GM18858 (cell line): ENCODE data around the gene RPS23.
"Not testable (repeated sequence)": the region's sequence is repeated elsewhere in the genome, so short reads cannot be mapped to it uniquely, and the experiment has no call there.

Experiments used
- ATAC-seq: cut with Tn5 transposase; IDR thresholded peaks from one replicate; pipeline ENCODE4 v1.9.1; 2021; ENCODE audit not compliant: unreplicated experiment

Gene RPS23

DNA sequence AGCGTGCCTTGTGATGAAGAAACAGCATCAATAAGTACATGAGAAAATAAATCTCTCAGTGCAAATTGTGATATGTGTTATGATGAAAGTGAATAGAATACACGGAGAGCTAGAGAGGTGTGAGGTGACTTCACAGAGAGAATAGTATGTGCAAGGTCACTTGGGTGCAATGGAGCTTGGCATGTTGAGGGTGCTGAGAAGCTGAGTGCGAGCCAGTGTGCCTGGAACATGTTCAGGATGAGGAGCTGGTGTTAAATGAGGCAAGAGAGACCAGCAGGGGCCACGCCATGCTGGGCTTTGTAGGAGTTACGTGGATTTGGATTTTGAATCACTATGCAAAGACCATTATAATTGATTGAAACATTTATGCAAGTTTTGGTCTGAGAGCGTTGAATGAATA is 12.8 kb upstream of the RPS23 start:
- no peak for ATAC-seq

DNA sequence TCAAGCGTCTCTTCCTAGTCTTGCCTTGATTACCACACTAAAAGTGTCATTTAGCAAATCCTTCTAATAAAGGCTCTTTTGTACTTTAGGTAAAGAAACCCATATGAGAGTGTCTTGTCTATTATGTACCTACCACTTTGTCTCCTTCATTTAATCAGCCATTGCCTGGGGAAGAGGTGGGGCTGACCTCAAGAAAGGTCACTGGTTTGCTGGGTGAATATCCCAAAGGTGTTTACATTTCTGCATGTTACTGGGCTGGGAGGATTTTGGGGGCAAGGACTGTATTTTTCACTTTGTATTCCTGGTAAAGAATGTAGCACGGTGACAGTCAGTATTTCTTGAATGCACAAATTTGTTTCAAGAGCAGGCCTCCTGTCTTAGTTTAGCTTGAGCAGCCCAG is 11.9 kb upstream of the RPS23 start:
- ATAC-seq: no peak

DNA sequence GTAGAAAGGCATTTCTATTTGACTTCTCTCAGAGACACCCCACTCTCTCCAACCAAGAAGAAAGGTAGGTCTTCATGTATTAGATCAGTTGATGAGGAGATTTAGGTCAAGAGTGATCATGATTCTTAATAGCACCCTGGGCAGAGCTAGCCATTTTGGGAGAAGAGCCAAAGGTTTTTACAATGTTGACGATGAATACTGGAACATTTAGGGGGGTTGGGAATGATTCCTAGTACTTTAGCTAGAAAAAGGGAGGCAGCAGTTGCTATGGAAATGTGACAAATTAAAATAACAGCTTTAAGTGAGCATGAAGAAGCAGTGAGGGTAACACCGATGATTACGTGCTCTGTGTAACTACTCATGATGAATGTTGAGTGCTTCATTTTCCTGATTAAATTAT is 9.5 kb upstream of the RPS23 start:
- no peak for ATAC-seq

DNA sequence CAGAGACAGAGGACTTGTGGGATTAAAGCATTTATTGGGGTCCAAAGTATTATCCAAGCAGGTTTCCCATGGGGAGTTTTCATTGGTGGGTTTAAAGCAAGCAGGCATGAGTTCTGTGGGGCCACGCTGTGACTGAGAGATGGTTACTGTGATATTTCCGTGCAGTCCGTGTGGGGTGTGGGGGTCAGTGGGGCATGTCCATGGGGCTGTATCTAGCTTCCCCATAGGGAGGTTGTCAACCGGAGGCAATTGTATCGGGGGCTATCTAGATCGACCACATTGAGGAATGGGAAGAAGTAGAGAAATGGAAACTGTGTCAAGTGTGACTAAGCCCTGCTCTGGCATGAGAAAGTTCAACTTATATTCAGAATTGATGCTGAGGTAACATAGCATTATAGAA is 7.1 kb upstream of the RPS23 start:
- ATAC-seq: no peak

DNA sequence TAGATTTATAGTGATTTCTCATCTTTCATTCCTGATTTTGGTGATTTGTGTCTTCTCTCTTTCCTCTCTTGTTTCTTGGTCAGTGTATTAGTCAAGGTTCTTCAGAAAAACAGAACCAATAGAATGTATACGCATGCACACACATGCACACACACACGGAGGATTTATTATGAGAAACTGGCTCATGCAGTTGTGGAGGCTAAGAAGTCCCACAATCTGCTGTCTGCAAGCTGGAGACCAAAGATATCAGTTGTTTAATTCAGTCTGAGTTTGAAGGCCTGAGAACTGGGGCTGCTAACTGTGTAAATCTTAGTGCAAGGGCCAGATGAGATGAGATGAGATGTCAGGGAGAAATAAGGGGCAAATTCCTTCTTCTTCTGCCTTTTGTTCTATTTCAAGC is 5.7 kb upstream of the RPS23 start:
- no peak for ATAC-seq

DNA sequence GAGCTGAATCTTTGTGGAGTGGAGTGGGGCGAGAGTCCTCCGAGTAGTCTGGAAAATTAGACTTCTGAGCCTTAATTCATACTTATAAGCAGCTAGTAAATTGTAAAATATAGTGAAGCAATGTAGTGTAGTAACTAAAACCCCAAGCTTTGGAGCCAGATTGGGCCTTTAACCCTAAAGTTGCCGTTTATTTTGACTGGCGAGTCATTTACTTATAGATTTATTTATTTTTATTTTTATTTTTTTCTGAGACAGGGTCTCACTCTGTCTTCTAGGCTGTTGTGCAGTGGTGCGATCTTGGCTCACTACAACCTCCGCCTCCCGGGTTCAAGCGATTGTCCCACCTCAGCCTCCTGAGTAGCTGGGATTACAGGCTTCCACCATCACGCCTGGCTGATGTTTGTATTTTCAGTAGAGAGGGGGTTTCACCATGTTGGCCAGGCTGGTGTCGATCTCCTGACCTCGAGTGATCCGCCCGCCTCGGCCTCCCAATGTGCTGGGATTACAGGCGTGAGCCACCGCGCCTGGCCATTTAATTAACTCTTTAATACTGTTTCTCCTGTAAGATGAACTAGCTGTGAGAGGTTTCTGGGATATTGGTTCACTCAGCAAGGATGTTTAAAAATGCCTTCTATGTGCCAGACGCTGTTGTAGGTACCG is 687 bp upstream of the RPS23 start:
- no peak for ATAC-seq

DNA sequence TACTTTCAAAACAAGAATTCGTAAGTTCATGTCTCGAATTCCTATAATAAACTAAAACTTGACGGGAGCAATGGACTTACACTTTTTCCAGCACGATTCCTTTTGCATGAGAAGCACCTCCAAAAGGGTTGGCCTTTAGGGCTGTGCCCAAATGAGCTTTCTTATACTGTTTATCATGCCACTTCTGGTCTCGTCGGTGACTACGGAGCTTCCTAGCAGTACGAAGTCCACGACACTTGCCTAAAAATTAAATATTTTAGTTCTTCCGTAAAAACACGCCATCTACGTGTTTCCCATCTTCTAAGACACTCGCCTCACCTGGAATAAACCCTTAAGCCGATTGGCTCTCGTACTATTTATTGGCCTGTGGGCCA is 554 bp downstream of the RPS23 start:
- ATAC-seq: no peak

DNA sequence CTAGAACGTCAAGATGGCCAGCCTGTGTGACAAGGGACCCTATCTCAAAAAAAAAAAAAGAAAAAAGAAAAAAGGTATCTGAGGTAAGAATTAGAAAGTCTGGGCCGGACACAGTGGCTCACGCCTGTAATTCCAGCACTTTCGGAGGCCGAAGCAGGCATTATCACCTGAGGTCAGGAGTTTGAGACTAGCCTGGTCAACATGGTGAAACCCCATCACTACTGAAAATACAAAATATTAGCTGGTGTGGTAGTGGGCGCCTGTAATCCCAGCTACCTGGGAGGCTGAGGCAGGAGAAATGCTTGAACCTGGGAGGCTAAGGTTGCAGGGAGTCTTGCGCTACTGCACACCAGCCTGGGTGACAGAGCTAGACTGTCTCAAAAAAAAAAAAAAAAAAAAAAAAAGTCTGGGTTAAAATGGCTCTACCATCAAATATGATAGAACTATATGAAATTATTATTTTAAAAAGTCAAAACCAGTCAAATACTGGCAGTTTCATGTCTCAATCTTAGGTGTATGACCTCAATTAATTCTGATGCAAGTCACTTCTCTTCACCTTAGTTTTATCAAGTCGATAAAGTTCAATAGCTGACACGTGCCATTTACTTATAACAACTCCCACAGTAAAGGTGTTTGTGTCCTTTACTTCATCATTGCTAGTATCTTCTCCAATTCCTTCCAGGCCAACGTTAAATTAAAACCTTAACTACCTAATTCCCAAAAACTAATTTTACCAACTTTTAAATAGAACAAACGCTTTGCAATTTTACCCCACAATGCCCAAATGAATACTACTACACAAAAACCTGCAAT is 1.1 kb downstream of the RPS23 start:
- ATAC-seq: no peak

DNA sequence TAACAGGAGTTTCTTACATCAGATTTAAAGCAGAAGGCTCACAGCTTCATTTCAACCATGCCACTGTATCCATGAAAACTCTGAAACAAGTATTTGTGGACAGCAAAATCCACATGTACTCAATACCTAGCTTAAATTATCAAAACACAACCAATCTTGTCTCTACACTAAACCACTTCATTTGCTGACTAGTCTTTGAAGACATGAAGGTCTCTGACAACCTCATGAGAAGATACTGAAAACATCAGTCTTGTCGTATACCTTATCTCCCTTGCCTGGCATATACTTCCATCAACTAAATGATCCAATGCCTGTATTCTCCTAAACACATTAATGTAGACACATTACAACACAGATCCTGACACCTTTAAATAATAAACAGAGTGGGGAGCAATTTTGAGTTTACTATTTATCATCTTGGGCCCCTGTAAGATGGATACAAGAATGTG is 2.9 kb downstream of the RPS23 start:
- no peak for ATAC-seq

DNA sequence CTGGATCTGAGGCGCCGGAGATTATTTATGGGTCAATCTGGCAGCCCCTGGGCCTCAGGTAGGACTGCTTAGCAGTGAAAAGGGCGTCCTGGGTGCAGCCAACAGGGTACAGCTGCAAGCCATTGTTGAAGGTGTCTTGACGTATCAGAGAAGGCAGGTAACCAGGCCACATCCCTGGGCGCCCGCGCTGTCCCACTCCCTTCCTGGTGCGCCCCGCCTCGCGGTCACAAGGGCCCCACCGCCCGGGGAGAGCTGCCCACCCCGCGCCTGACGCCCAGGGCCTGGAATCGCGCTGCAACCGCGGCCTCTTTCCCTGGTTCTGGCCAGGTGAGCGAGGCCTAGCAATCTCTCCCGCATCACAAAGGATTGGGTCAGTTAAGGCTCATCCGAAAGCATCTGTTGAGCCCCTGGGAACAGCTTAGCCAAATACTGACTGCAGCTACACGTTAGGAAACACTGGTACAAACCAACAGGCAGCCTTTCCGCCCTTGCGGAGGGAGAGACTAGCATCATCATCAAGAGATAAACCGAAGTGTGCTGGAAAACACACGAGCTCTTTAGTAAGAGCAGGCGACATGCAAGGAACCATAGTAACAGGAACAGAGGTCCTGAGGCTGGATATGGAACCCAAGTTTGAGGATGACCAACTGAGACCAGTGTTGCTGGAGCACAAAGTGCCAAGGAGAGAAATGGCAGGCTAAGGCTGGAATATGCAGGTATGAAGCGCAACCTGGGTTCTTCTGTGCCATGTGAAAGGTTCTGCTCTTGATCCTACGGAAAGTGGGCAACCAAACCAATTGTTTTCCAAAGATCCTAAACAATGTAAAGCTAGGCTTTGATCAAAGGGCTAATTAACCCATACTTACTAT is 3.6 kb downstream of the RPS23 start:
- no peak for ATAC-seq

DNA sequence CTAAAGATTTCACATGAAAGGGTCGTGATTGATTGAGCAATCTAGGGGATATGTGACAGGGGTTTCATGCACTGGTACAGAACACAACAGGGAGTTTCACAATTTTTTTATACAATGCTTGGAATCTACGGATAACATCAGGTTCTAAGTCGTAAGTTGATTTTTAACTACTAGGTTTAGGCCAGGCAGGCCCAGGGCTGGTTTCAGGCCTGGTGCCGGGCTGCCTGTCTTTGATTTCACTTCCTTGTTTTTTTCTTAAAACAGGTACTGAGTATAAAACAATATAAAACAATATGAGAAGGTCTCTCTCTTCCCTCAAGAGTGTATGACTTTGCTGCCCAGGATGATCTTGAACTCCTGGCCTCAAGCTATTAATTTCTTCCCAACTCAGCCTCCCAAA is 4.7 kb downstream of the RPS23 start:
- not testable (repeated sequence) for ATAC-seq

DNA sequence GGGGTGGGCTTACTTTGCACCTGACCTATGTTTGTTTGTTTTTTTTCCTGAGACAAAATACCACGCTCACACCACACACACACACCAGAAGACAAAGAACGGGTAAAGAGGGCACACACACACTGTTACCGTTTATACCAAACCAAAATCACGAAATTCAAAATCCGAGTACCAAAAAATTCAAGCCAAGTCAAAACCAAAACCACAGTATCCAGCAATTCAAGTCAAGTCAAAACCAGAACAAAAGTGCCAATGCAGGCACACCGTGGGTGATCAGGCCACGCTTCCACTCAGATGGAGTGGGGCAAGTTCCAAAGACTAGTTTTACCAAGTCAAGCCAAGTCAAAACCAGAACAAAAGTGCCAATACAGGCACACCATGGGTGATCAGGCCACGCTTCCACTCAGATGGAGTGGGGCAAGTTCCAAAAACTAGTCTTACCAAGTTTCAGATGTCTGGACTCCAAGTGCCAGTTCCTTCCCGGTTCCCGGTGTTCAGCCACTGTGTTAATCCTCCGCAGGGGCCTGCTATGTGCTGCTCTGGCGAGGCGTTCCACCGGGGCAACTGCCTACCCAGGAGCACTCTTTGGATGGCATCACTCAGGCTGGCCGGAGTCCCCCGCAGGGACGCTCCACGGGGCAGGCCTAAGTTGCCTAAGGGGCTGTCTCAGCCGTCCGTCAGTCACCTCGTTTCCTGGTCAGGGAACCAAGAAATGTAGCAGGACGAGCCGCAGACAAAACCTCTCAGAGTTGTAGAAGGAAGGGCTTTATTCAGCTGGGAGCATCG is 5.4 kb downstream of the RPS23 start:
- not testable (repeated sequence) for ATAC-seq

DNA sequence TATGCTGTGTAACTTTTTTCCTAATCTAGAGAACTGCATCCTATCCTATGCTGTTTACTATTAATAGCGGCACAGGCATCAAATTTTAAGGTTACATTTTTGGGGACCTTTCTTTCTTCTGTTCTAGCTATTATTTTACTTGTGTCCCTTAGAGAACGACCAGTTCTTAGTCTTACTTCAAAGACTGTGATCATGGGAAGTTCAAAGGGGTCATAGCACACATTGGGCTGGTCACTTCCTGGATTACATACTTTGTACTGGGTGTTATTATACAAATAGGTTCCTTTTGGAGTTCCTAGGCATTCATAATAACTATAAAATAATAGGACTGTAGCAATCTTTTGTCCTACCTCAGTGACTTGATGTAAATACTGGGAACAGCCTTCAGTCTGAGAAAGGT is 8.8 kb downstream of the RPS23 start:
- not testable (repeated sequence) for ATAC-seq

DNA sequence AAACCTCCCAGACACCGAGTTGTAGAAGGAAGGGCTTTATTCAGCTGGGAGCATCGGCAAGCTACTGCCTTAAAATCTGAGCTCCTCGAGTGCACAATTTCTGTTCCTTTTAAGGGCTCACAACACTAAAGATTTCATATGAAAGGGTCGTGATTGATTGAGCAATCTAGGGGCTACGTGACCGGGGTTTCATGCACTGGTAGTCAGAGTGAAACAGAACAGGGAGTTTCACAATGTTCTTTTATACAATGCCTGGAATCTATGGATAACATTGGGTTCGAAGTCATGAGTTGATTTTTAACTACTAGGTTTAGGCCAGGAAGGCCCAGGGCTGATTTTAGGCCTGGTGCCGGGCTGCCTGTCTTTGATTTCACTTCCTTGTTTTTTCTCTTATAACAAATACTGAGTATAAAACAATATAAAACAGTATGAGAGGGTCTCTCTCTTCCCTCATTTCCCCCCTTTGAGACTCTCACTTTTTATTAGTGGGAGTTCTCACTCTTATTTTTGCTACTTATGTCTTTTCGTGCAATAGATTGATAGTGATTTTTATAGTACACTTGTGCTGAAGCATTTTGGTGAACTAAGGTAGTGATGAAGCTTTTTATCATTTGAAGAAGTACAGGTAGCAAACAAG is 10.7 kb downstream of the RPS23 start:
- not testable (repeated sequence) for ATAC-seq

DNA sequence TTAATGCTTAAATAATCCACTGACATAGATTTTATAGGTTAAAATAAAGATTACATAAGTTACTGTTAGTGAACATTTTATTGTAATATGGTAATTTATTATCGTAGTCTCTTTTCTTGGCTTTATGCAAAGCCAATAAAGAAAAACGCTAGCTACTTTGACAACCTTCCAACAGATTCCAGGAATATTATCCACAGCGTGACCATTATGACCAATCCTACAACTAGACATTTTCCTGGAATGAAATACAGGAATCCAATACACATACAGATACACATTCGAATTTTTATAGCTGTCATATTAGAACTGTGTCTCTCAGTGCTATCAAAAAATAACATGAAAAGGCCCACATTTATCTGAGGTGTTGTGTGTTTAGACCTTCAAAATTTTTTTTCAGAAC is 13.1 kb downstream of the RPS23 start:
- no peak for ATAC-seq

DNA sequence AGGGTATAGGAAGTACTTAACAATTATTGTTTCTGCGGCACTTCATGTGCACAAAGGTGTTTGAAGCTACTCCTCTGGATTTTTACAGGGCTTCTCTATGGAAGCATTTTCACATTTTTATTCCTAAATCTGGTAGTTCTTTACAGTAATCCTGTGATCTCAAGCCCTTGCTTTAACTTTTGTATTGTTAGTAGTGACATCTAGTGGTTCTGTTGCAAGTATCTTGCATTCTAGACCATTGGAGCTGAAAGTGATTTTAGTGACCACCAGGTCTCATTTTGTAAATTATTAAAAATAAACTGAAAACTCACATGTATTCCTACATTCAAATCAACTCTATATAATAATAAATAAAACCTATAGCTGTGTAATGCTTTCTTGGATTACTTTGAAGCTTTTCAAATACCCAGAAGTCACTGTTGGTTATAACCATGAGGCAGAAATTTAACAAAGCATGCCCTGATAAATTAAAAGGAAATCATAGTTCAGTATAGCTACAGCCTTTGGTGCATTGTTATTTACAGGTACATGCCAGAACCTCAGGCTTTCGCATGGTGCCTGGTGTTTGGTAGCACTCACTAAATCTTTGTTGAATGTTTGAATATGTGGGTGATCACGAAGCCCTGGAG is 18.9 kb downstream of the RPS23 start:
- no peak for ATAC-seq

DNA sequence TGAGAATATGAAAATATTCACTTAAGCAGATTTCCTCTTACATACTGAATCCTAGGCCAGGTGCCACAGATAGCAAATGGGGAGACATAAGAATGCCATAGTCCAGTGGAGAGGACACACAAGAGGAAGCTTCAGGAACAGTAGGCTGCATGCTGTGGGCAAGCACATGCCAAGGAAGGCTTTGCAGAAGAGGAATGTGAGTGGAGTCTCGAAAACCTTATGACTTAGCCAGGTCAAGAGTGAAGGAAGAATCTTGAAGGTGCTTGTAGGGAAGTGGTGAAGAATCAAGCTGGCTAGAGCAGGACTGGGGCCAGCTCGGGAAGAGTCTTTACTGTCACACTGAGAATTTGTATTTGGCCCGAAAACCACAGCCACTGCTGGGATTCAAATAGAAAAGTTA is 20.4 kb downstream of the RPS23 start:
- no peak for ATAC-seq

DNA sequence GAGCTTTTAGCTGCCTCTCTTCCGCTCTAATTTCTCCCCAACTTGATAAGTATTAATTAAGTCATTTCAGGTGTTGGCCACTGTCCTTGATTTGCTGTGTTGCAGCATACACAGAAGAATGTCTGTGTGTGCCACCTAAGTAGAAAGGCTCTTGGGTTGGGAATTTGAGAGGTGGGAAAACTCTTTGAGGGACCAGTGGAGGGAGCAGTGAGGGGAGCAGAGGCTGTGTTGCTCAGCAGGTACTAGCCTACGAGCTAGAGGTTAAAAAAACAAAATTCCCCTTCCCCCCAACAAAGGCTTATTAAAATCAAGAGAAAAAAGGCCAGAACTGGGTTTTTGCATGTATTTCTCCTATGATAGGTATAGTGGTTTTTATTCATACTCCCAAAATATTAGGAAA is 20.9 kb downstream of the RPS23 start:
- ATAC-seq: no peak

DNA sequence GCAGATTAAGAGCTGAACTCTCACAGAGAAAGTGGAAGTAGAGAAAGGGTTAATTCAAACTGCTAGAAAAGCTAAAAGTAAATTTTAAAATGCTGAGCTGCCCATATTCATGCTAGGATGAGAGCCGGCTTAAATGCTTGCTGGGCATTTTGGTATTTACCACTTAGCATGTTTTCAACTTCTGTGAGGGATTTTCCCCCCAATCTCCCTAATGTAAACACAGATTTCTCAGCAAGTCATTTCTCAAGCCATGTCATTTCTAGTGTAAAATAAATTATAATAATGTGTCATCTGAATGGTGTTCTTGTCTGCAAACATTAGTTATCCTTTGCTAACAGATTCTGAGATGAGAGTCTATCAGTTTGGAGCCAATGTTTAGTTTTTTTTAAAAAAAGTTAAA is 22.3 kb downstream of the RPS23 start:
- no peak for ATAC-seq

DNA sequence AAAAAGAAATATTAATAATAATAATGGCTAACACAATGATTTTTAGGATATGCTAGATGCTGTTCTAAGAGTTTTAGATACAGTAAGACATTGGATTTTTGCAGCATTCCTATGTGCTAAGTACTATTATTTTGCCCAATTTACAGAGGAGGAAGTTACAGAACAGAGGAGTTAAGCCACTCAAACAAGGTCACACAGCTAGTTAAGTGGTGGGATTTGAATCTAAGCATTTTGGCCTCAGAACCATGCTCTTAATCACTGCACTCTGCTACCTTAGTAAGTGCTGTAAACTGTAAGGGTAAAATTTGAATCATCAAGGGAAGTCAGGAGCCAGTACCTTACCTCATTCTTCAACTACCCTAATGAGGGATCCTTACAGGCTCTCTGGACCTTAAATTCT is 25.4 kb downstream of the RPS23 start:
- ATAC-seq: no peak
